ENCODE measurements around the gene KCNH6. TPM values are rescaled to one million over a fixed set of nuclear protein-coding genes. Genes with fewer than 3 reads are reported as not detected.

Gene KCNH6
- total RNA-seq, 1 donor from 2014 or later = not detected

DNA sequence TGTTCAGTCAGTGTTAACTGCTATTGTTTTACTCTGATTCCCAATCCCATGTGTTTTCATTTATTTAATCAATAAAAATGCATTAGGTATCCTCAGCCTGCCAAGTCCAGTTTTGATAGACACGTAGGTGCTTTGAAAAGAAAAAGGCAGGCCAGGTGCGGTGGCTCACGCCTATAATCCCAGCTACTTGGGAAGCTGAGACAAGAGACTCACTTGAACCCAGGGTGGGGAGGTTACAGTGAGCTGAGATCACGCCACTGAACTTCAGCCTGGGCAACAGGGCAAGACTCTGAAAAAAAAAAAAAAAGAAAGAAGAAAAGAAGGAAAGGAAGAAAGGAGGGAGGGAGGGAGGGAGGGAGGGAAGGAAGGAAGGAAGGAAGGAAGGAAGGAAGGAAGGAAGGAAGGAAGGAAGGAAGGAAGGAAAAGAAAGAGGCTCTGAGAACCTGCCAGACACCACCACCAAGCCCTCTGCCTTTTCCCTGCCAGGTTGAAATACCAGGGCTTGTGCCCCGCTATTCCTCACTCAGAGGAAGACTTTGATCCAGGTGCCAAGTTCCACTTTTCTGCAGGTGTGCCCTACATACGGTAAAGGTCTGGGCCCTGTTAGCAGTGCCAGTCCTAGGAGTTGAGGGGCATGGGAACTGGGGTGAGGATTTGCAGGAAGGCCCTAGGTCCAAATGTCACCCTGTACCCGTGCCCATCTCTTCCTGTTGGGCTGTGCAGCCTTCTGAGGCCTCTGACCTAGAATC is 10.1 kb upstream of the KCNH6 start:
- DNase-seq (ENCODE audit: low spot score) = no peak

GRCh38 chr17:63514477-63514876 is 8.7 kb upstream of the KCNH6 start:
- no peak for DNase-seq (ENCODE audit: low spot score)

DNA sequence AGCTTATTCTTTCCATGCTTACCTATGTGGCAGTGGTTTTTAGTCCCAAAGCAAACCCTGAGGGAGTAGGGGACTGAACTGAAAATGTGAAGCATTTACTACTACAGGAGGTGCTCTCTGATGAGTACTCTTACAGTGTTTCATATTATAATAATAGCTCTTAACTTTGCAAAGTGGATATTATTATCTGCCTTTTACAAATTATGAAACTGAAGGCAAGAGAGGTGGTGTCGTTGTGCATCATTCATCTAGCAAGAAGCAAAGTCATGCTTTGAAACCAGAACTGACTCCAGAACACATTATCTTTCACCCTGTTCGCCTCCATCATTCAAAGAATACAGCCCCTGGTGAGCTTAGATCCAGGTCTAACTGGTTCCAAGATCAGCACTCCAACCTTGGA is 8.2 kb upstream of the KCNH6 start:
- no peak for DNase-seq (ENCODE audit: low spot score)

- no peak for DNase-seq (ENCODE audit: low spot score)
Observed at GRCh38 chr17:63515426-63515825, 7.7 kb upstream of the KCNH6 start.

GRCh38 chr17:63516910-63517824 is 6.0 kb upstream of the KCNH6 start:
- no peak for DNase-seq (ENCODE audit: low spot score)

DNA sequence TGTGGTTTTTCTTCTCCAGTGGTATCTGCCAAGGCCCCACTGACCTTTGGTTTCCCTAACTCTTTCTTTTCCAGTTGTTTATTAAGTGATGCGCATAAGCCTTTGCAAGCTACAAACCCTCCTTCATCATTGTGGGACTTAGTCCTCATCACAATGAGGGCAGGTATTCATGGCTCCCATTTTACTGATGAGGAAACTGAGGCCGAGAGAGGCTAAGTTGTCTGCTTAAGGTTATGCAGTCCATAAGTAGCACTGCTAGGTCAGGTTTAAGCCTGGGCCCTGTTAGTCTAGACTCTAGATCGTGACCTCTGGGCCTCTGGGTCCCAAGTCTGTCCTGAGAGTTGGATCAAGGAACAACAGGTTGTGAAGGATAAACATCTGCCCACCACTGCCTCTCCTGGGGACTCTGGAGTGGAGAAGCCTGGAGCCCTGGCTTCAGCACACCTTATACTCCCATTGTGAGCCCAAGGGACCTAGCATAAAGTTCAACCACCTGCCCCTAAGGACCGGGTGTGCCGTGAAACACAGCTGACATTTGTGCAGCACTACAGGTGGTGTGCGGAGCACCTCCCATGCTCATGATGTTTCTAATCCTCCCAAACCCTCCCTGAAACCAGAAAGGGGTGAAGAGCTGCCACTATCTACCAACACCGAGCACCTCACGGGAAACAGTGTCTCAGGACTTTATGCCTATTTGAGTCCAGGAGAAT is 5.2 kb upstream of the KCNH6 start:
- no peak for DNase-seq (ENCODE audit: low spot score)

DNA sequence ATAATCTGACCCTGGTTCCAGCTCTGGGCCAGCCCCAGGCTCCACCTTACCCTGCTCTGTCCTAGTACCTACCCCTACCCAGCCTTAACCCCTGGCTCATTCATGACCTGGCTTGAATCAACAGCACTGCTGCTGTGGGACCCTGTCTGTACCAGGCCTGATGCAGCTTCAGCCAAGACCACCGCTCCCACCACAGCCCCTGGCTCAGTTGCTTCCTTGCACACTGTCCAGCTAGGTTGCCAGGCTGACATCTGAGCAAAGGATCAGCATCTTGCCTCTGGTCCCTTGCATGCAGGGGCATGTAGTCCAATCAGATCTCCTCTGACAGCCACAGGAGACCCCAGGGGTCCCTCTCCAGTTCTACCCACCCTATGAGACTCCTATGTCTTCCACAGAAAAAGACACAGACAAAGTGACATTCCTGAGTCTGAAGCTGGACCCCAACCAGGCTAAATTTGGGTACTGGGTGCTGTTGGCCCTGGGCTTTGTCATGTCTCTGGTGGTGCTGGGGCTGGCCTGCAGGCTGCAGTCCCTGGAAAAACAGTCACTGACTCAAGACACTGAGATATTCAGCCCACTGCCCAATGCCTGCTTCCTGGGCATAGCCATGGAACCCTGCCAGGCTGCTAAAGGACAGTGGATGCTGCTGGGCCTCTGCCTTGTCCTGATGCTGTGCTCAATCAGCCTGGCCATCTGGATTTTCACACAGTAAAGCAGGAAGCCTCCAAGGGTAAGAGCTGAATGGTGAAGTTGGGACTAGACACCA is 3.9 kb upstream of the KCNH6 start:
- no peak for DNase-seq (ENCODE audit: low spot score)

DNA sequence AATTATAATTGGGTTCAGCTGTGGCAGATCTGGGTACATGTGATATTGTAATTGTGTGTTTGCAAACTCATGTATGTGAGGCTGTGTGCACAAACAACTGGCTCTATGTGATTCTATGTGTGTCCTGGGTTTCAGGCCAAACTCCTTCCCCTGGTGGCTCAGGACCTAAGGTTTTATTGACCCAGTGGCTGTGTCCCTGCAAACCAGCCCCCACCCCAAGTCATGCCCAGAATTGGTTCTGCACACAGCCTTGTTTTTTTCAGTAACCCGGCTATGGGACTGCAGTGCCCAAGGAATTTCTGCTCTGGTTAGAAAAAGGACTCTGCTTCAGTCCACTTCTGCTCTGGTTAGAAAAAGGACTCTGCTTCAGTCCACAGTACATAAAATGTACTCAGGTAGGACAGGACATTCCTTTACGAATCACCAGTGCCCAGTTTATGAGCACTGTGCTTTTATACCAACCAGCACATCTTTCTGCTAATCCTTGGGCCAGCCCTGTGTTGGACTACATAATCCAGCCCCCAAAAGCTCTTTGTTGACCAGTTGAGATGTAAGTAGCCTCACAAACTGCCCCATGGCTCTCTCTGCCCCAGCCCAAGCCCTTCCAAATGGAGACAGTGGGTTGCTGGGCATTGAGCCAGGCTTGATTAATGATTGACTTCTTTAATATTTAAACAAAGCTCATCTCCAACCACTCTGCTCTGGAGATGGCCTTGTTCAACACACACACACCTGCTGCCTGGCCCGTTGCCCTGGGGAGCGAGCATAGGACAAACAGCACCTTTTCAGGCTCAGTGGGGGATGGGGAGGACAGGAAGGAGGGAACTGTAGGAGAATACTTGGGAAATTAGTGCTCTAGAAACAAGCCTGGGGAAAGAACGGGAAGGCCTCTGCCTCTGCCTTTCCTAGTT is 2.9 kb upstream of the KCNH6 start:
- DNase-seq (ENCODE audit: low spot score) = peak; percentile 71

- no peak for DNase-seq (ENCODE audit: low spot score)
Observed at GRCh38 chr17:63524051-63524450, 893 bp downstream of the KCNH6 start.

GRCh38 chr17:63525190-63525946 is 2.2 kb downstream of the KCNH6 start:
- no peak for DNase-seq (ENCODE audit: low spot score)

DNA sequence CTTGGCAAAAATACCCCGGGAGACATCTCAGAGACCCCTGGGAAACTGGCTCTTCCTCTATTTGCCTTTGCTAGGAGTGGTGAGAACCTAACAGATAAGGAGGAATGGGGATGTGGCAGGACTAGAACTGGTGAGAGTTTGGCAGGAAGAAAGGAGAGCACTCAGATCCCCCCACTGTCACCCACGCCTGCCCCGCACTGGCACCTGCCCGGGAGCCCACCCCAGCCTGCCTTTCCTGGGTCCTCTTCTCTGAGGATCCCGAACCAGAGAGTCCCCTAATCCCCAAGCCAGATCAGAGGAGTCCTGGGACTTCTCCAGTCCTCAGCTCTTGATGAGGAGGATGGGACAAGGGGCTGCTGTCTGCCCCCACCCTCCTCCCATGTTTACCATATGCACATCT is 3.7 kb downstream of the KCNH6 start:
- no peak for DNase-seq (ENCODE audit: low spot score)

DNA sequence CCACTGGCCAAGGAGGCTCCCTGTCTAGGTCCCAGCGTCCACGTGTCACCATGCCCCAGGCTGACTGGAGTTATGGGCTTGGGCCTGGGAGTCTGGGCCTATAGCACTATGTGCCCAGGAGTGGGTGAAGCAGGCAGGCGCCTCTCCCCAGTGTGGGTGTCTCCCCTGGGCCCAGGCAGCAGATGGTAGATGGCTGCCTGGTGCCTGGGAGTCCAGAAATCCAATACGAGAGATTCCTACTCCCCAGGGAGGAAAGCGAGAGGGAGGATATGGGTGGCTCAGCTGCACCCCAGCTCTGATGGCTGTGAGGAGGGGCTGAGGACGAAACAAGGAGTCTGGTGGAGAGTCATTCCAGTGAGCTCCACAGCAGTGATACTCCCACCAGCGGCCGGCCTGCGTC is 5.0 kb downstream of the KCNH6 start:
- DNase-seq (ENCODE audit: low spot score) = no peak

- DNase-seq (ENCODE audit: low spot score) = no peak
Observed at GRCh38 chr17:63529711-63530556, 6.8 kb downstream of the KCNH6 start.

DNA sequence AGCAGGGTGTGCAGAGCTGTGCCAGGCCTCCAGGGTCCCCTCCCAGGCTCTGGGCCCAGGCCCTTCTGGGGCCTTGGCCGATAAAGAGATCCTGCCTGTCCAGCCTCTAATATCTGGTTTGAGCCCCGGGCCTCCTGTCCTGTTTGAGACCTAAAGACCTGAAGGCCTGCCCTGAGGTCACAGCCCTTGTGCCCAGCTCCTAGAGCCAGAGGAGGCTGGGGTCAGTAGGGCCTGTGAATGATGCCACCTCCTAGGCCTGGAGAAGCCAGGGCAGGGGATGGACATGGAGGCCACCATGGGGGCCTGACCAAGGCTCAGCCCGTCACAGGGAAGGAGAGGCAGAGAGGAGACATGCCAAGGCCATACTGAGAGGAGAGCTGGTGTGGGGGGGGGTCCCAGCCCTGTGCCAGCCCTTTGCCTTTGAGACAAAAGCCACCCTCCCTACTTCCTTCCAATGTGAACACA is 7.4 kb downstream of the KCNH6 start:
- DNase-seq (ENCODE audit: low spot score) = no peak

DNA sequence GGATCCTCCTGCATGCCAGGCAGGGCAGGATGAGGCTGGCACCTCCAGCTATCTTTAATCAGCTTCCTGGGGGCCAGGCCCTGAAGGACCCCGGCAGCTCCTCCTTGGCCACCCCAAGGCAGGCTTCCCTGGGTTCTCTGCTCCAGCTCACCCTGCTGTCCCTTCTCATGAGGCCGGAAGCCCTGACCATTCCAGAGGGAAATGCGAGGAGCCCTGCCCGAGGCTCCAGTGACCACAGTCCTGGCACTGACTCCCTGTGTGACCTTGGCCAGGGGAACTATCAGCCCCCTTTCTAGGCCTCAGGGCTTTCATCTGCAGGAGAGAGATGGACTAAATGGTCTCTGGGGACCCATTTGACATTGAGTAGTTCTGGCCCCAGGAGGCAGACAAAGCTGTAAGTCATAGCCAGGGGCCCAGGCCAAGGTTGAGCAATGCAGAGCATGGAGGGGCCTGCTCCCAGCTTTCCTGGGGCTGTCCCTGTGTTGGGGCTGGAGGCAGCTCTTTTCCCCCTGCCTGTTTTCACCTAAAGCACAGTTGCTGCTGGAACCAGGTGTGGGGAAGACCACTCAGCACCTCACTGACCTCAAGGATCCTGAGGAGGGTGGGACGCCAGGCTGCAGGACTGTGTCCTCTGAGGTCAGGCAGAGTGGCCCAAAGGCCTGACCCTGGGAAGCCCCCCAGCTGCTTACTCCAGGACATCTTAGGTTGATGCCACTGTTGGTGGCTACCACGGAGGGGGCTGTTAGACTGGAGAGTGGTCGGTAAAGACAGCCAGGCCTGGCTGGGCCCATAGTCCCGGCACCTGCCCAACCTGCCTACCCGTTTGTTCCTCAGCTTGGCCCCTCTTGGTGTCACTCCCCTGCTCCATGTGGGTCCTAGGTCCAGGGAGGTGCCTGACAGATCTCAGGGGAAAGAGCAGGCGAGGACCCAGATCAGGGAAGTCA is 8.1 kb downstream of the KCNH6 start:
- DNase-seq (ENCODE audit: low spot score) = no peak

DNA sequence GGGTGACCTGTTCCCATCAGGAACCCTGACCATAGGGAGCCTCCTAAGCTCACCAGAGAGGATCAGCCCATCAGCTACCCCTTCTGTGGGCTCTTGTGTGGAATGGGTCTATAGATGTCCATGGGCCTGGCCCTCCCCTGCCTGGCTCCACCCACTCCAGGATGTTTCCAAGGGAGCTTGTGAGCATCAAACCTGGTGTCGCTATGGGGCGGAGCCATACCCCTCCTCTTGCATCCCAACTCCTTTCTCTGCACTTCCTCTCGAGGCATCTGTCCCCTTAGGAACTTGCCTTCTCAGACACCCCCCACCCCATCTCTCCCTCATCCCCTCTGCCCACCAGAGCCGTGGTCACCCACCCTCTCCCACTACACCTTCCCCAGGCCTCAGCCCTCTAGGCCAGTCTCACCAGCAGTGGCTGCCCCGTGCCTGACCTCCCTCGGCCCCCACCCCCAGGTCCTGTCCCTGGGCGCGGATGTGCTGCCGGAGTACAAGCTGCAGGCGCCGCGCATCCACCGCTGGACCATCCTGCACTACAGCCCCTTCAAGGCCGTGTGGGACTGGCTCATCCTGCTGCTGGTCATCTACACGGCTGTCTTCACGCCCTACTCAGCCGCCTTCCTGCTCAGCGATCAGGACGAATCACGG is 10.4 kb downstream of the KCNH6 start:
- DNase-seq (ENCODE audit: low spot score) = no peak

GRCh38 chr17:63534078-63534570 is 11.0 kb downstream of the KCNH6 start:
- DNase-seq (ENCODE audit: low spot score) = no peak

All from mucosa of gallbladder (tissue), 1 donor.